GM20431 (cell line): Measurements from ENCODE around the gene UTP4.

ENCODE experiments used
- in situ Hi-C: fragments of 300-500 bp; cut with MseI, MboI; formaldehyde crosslinking; loops from one replicate; pipeline ENCODE4 v1.15.0; 2020; ENCODE audit warnings: low sequenced_read_pairs; ENCODE audit not compliant: unreplicated experiment

The UTP4 gene

GRCh38 chr16:69132424-69133252, at the start of gene UTP4, which contains the start of gene CHTF8:
UTP4 (plus strand) TSS chr16:69132649; CDS start chr16:69133460, 811 bp downstream.
CHTF8 (minus strand) TSS chr16:69132588; CDS start chr16:69121458, 11,130 bp downstream.
- in situ Hi-C loops, result no loop called here

GRCh38 chr16:69083306-69083941, 49.0 kb upstream of the UTP4 start:
- in situ Hi-C loops, result no loop called here

GRCh38 chr16:69084289-69084688, 48.2 kb upstream of the UTP4 start:
- in situ Hi-C loops, result no loop called here

- in situ Hi-C loops, result no loop called here
These were observed 47.3 kb upstream of the UTP4 start for GRCh38 chr16:69085032-69085695.

- in situ Hi-C loops, result no loop called here
These were observed 45.3 kb upstream of the UTP4 start for GRCh38 chr16:69087161-69087581.

GRCh38 chr16:69088684-69089083, 43.8 kb upstream of the UTP4 start:
- in situ Hi-C loops, result no loop called here

GRCh38 chr16:69089091-69089910, 43.1 kb upstream of the UTP4 start:
- in situ Hi-C loops, result no loop called here

GRCh38 chr16:69093974-69094373, 38.5 kb upstream of the UTP4 start:
- in situ Hi-C loops, result no loop called here

- in situ Hi-C loops, result no loop called here
These were observed 37.9 kb upstream of the UTP4 start for GRCh38 chr16:69094501-69094900.

GRCh38 chr16:69095193-69095592, 37.3 kb upstream of the UTP4 start:
- in situ Hi-C loops, result no loop called here

GRCh38 chr16:69100071-69100691, 32.3 kb upstream of the UTP4 start:
- in situ Hi-C loops, result loop anchor here (25.0 kb wide), 3 partner anchors 213 to 563 kb away; partner anchors contain the start of gene ZFP90

- in situ Hi-C loops, result loop anchor here (25.0 kb wide), 3 partner anchors 218 to 568 kb away; partner anchors contain the start of gene ZFP90
These were observed 26.7 kb upstream of the UTP4 start, which contains the start of gene HAS3 for GRCh38 chr16:69105501-69106361. HAS3 (plus strand) TSS chr16:69105653; CDS start chr16:69109396, 3,743 bp downstream.

- in situ Hi-C loops, result loop anchor here (25.0 kb wide), 3 partner anchors 219 to 569 kb away; partner anchors contain the start of gene ZFP90
These were observed 25.7 kb upstream of the UTP4 start for GRCh38 chr16:69106491-69107315.

- in situ Hi-C loops, result loop anchor here (25.0 kb wide), 3 partner anchors 220 to 570 kb away; partner anchors contain the start of gene ZFP90
These were observed 25.0 kb upstream of the UTP4 start for GRCh38 chr16:69107316-69107962.

- in situ Hi-C loops, result loop anchor here (25.0 kb wide), 3 partner anchors 221 to 571 kb away; partner anchors contain the start of gene ZFP90
These were observed 24.2 kb upstream of the UTP4 start for GRCh38 chr16:69108064-69108904.

GRCh38 chr16:69108905-69109252, 23.6 kb upstream of the UTP4 start:
- in situ Hi-C loops, result loop anchor here (25.0 kb wide), 3 partner anchors 222 to 572 kb away; partner anchors contain the start of gene ZFP90
